Subcutaneous abdominal adipose tissue (tissue), 5 donors: ENCODE results near the gene CCDC191.

Experiments used
- H3K27ac ChIP-seq: one replicate; pipeline ENCODE4 v1.7.0; 2013; ENCODE audit warnings: low read depth, mild to moderate bottlenecking, inconsistent platforms, low read length, moderate library complexity
- H3K27me3 ChIP-seq, 5 donors: one replicate each; pipeline ENCODE4 v1.7.0; 2013; ENCODE audit warnings: low read length in 5 of 5, inconsistent platforms in 1 of 5; ENCODE audit not compliant: control insufficient read depth in 5 of 5, insufficient read depth in 4 of 5
- H3K36me3 ChIP-seq, 5 donors: one replicate each; pipeline ENCODE4 v1.7.0; 2013; ENCODE audit warnings: low read length in 5 of 5; ENCODE audit not compliant: control insufficient read depth in 5 of 5, insufficient read depth in 5 of 5
- H3K4me1 ChIP-seq, 5 donors: one replicate each; pipeline ENCODE4 v1.7.0; 2013; ENCODE audit warnings: low read length in 5 of 5, mild to moderate bottlenecking in 3 of 5, moderate library complexity in 1 of 5; ENCODE audit not compliant: control insufficient read depth in 5 of 5, insufficient read depth in 5 of 5
- H3K4me3 ChIP-seq, 5 donors: one replicate each; pipeline ENCODE4 v1.7.0; 2013; ENCODE audit warnings: low read length in 5 of 5, low read depth in 1 of 5
- H3K9ac ChIP-seq, 5 donors: one replicate each; pipeline ENCODE4 v1.7.0; 2013; ENCODE audit warnings: low read length in 5 of 5, mild to moderate bottlenecking in 4 of 5, moderate library complexity in 3 of 5
- H3K9me3 ChIP-seq, 5 donors: one replicate each; pipeline ENCODE4 v1.7.0; 2013; ENCODE audit warnings: low read length in 5 of 5; ENCODE audit not compliant: control insufficient read depth in 5 of 5
- donor health status: healthy.
- donor health status: healthy.
- donor health status: healthy.
- donor health status: healthy.
- donor health status: healthy.

CCDC191 gene

GRCh38 chr3:113979916-113980315 lies 76.4 kb downstream of the CCDC191 start:
- H3K36me3 ChIP-seq: peaks cover 7 to 36% (median 29%) of the 10 kb centered on the region in 5 donors
- H3K27me3 ChIP-seq: no peaks in the 10 kb centered on the region

GRCh38 chr3:113977822-113978221 lies 78.5 kb downstream of the CCDC191 start:
- Histone ChIP-seq H3K36me3 (peaks cover 7 to 33% (median 27%) of the 10 kb centered on the region in 5 donors), H3K27me3 (no peaks in the 10 kb centered on the region), H3K27ac (no peak overlapping the region), H3K9me3 (peaks cover 0 to 10% (median 0%) of the 10 kb centered on the region in 5 donors), H3K9ac (no peak overlapping the region), H3K4me1 (no peaks in the 10 kb centered on the region), H3K4me3 (no peak overlapping the region)

More at GRCh38 chr3:113979916-113980315, 76.4 kb downstream of the CCDC191 start:
- Histone ChIP-seq H3K9ac (no peak overlapping the region), H3K4me1 (no peaks in the 10 kb centered on the region), H3K9me3 (no peaks in the 10 kb centered on the region), H3K4me3 (no peak overlapping the region), H3K27ac (no peak overlapping the region)

GRCh38 chr3:113968986-113969385 lies 87.3 kb downstream of the CCDC191 start:
- peaks cover 0 to 7% (median 0%) of the 10 kb centered on the region in 5 donors for H3K9me3 ChIP-seq
- no peak overlapping the region for H3K4me3 ChIP-seq

DNA sequence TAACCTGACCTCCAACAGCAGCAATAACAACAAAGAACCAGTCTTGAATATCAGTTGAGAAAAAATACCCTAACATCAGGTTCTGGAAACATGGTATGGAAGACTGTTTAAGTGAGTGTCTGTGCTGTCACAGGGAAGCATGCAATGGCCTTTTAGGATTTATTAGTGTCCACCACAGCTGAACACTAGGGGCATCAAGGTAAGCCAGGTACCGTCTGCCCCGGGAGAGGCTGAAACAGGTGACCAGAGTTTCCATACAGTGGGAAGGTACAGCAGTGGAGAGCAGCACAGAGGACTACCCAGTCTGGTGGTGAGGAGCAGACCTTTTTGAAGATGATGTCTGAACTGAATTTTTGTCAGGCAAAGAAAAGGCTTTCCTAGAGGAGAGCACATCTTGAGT lies 90.2 kb downstream of the CCDC191 start:
- H3K9me3 ChIP-seq: no peaks in the 10 kb centered on the region
- H3K4me1 ChIP-seq: peaks cover 0 to 8% (median 3%) of the 10 kb centered on the region in 5 donors
- H3K9ac ChIP-seq: no peak overlapping the region
- H3K4me3 ChIP-seq: no peak overlapping the region
- H3K27me3 ChIP-seq: no peaks in the 10 kb centered on the region
- no peak overlapping the region for H3K27ac ChIP-seq
- peaks cover 0 to 9% (median 7%) of the 10 kb centered on the region in 5 donors for H3K36me3 ChIP-seq

More at GRCh38 chr3:113968986-113969385, 87.3 kb downstream of the CCDC191 start:
- Histone ChIP-seq H3K9ac (no peak overlapping the region), H3K4me1 (peaks cover 0 to 8% (median 3%) of the 10 kb centered on the region in 5 donors), H3K27ac (no peak overlapping the region), H3K27me3 (no peaks in the 10 kb centered on the region), H3K36me3 (peaks cover 0 to 9% (median 7%) of the 10 kb centered on the region in 5 donors)

- peaks cover 0 to 2% (median 0%) of the 10 kb centered on the region in 5 donors for H3K4me1 ChIP-seq
- no peaks in the 10 kb centered on the region for H3K9me3 ChIP-seq
- no peak overlapping the region for H3K4me3 ChIP-seq
- H3K27ac ChIP-seq: no peak overlapping the region
- peaks cover 0 to 9% (median 7%) of the 10 kb centered on the region in 5 donors for H3K36me3 ChIP-seq
- H3K9ac ChIP-seq: no peak overlapping the region
- H3K27me3 ChIP-seq: no peaks in the 10 kb centered on the region
Measured at GRCh38 chr3:113963879-113964278, 92.4 kb downstream of the CCDC191 start.

DNA sequence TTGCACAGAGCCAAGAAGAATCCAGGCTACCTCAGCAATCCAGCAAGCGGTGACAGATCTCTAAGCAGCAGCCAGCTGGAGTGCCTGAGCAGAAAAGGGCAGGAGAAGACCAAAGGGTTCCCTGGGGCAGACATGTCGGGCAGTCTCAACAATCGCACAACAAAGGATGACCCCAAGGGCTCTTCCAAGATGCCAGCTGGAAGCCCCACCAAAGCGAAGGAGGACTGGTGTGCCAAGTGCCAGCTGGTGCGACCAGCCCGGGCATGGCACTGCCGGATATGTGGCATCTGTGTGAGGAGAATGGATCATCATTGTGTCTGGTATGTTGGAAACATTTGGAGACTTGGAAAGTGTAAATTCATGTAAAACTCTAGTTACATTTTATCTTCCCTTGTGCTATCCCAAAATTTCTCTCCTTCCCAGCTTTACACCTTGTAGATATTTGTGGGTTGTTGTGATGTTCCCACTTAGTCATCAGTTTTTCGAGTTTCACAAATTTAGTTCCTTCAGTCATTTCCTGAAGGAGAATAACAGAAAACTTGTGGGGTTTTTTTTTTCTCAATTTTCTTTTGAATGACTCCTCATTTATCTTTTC lies 102.1 kb downstream of the CCDC191 start:
- no peak overlapping the region for H3K27ac ChIP-seq

DNA sequence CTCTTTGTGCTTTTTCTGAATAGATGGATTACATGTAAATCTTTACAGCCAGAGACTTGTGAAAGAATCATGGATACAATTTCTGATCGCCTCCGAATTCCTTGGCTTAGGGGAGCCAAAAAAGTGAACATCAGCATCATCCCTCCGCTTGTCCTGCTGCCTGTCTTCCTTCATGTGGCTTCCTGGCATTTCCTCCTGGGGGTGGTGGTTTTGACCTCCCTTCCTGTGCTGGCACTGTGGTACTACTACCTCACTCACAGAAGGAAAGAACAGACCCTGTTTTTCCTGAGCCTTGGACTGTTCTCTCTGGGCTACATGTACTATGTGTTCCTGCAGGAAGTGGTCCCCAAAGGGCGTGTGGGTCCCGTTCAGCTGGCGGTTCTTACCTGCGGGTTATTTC lies 102.6 kb downstream of the CCDC191 start:
- Histone ChIP-seq H3K36me3 (peaks cover 0 to 7% (median 0%) of the 10 kb centered on the region in 5 donors), H3K27ac (no peak overlapping the region), H3K9ac (no peak overlapping the region), H3K27me3 (no peaks in the 10 kb centered on the region), H3K4me3 (no peak overlapping the region), H3K4me1 (peaks cover 0 to 4% (median 2%) of the 10 kb centered on the region in 5 donors), H3K9me3 (no peaks in the 10 kb centered on the region)

More for the DNA sequence above, 102.1 kb downstream of the CCDC191 start:
- Histone ChIP-seq H3K36me3 (peaks cover 0 to 10% (median 0%) of the 10 kb centered on the region in 5 donors), H3K27me3 (no peaks in the 10 kb centered on the region), H3K9me3 (no peaks in the 10 kb centered on the region), H3K4me3 (no peak overlapping the region), H3K4me1 (no peaks in the 10 kb centered on the region), H3K9ac (no peak overlapping the region)

- peaks cover 0 to 5% (median 0%) of the 10 kb centered on the region in 5 donors for H3K36me3 ChIP-seq
- H3K4me3 ChIP-seq: no peak overlapping the region
- H3K27ac ChIP-seq: no peak overlapping the region
- no peak overlapping the region for H3K9ac ChIP-seq
- no peaks in the 10 kb centered on the region for H3K9me3 ChIP-seq
- peaks cover 0 to 12% (median 10%) of the 10 kb centered on the region in 5 donors for H3K4me1 ChIP-seq
- no peaks in the 10 kb centered on the region for H3K27me3 ChIP-seq
Measured at GRCh38 chr3:113952921-113953320, 103.4 kb downstream of the CCDC191 start.

DNA sequence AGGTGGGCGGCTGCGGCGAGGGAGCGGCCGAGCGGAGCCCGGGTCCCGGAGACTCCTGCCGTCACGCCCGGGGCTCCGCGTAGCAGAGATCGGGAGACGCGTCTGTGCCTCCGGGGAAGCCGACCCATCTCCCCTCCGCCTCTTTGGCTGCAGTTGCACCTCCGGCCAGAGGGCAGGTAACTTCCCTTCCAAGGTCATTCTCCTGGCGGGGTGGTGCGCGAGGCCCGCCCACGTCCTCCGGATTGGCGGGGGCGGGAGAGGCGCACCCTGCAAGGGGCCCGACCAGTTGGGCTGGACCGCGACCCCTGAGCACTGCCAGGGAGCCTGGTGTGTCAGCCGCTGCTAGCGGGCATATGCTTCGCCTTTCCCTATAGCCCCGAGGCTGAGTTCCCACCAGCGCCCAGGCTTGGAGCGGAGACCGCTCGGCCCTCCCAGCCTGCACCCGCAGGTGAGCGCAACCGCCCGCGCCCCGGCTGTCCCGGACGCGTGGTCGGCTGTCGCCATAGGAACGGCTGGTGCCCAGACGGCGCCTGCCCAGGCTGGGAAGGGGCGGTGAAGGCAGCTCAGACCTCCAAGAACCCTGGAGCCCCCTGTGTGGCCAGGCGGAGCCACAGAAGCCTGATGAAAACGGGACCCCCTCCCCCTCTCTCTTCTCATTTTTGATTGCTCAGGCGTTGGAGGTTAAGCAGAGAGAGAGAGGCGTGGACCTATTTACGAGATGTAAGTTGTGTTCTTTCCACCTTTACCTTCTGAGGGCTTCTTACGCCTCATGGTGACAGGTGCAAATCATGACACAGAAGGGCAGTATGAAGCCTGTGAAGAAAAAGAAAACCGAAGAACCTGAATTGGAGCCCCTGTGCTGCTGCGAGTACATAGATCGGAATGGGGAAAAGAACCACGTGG lies 108.1 kb downstream of the CCDC191 start:
- peak overlapping the region in 4 of 5 donors; percentile 13 to 77 (median 41) for H3K9ac ChIP-seq
- no peak overlapping the region for H3K27ac ChIP-seq
- no peaks in the 10 kb centered on the region for H3K9me3 ChIP-seq
- H3K4me3 ChIP-seq: peak overlapping the region; percentile 41 to 92 (median 77)
- H3K4me1 ChIP-seq: peaks cover 0 to 15% (median 13%) of the 10 kb centered on the region in 5 donors
- H3K36me3 ChIP-seq: no peaks in the 10 kb centered on the region
- H3K27me3 ChIP-seq: no peaks in the 10 kb centered on the region
